GM23338 (cell line): ENCODE results near the gene TOX2.

Experiments
- CREB1 ChIP-seq: fragments of 250-450 bp; sonication (Bioruptor Pico); IDR thresholded peaks from 2 replicates; pipeline ENCODE4 v1.5.0; 2020; ENCODE audit warnings: low read depth, mild to moderate bottlenecking, moderate library complexity
- CTCF ChIP-seq, 2 experiments: fragments of 200-600 bp in 1 of 2; sonication (generic) in 1 of 2; conservative IDR thresholded peaks; 2 replicates each; pipeline versions ENCODE4 v1.5.1 to v1.6.1; 2016 to 2017; ENCODE audit warnings: antibody characterized with exemption in 2 of 2, low read depth in 2 of 2, mild to moderate bottlenecking in 2 of 2, moderate library complexity in 1 of 2
- EZH2 ChIP-seq: fragments of 200-600 bp; sonication (generic); IDR thresholded peaks from one replicate; pipeline ENCODE4 v1.8.0; 2017; ENCODE audit warnings: antibody characterized with exemption, mild to moderate bottlenecking, low read depth; ENCODE audit not compliant: unreplicated experiment
- EZH2phosphoT487 ChIP-seq: fragments of 200-600 bp; sonication (generic); IDR thresholded peaks from one replicate; pipeline ENCODE4 v1.8.1; 2018; ENCODE audit warnings: antibody characterized with exemption; ENCODE audit not compliant: unreplicated experiment
- JUNB ChIP-seq: IDR thresholded peaks from one replicate; pipeline ENCODE4 v1.6.1; 2016; ENCODE audit warnings: antibody characterized with exemption; ENCODE audit not compliant: unreplicated experiment
- POLR2AphosphoS5 ChIP-seq: IDR thresholded peaks from 2 replicates; pipeline ENCODE4 v1.6.1; 2016; ENCODE audit warnings: antibody characterized with exemption, low read depth
- STAT1 ChIP-seq: IDR thresholded peaks from one replicate; pipeline ENCODE4 v1.6.1; 2016; ENCODE audit warnings: antibody characterized with exemption; ENCODE audit not compliant: unreplicated experiment
- ZNF114 ChIP-seq: fragments of 250-450 bp; sonication (Bioruptor Pico); IDR thresholded peaks from 2 replicates; pipeline ENCODE4 v1.5.0; 2020; ENCODE audit warnings: mild to moderate bottlenecking, moderate library complexity
- ZNF331 ChIP-seq: fragments of 250-450 bp; sonication (Bioruptor Pico); IDR thresholded peaks from 2 replicates; pipeline ENCODE4 v1.5.0; 2020; ENCODE audit warnings: low read depth, mild to moderate bottlenecking, moderate library complexity
- TF ChIP-seq, protein P1 (sequence below): IDR thresholded peaks from one replicate; pipeline ENCODE4 v1.6.1; 2018; ENCODE audit warnings: antibody characterized with exemption; ENCODE audit not compliant: unreplicated experiment
- TF ChIP-seq, protein P2 (sequence below): IDR thresholded peaks from 2 replicates; pipeline ENCODE4 v1.6.1; 2016; ENCODE audit warnings: antibody characterized with exemption

DNA sequence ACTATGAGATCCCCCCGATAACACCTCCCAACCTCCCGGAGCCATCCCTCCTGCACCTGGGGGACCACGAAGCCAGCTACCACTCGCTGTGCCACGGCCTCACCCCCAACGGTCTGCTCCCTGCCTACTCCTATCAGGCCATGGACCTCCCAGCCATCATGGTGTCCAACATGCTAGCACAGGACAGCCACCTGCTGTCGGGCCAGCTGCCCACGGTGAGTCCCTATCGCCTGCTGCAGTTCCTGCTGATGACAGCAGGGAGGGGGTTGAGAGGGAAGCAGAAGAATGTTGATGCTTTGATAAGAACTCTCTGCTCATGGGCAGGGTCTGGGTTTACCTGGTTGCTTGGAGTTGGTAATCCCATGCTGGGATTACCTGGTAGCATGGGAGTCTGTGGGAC lies 91.9 kb downstream of the TOX2 start:
- TF ChIP-seq CTCF (conservative IDR thresholded peaks at IDR 0.05; ENCODE audit: low read depth in 2 of 2) (no peak), EZH2 (no peak), POLR2AphosphoS5 (no peak), STAT1 (no peak), JUNB (no peak), ZNF114 (CRISPR knock-in tag) (no peak), EZH2phosphoT487 (no peak), CREB1 (CRISPR knock-in tag) (no peak), ZNF331 (CRISPR knock-in tag) (no peak)
- TF ChIP-seq, protein P1, sequence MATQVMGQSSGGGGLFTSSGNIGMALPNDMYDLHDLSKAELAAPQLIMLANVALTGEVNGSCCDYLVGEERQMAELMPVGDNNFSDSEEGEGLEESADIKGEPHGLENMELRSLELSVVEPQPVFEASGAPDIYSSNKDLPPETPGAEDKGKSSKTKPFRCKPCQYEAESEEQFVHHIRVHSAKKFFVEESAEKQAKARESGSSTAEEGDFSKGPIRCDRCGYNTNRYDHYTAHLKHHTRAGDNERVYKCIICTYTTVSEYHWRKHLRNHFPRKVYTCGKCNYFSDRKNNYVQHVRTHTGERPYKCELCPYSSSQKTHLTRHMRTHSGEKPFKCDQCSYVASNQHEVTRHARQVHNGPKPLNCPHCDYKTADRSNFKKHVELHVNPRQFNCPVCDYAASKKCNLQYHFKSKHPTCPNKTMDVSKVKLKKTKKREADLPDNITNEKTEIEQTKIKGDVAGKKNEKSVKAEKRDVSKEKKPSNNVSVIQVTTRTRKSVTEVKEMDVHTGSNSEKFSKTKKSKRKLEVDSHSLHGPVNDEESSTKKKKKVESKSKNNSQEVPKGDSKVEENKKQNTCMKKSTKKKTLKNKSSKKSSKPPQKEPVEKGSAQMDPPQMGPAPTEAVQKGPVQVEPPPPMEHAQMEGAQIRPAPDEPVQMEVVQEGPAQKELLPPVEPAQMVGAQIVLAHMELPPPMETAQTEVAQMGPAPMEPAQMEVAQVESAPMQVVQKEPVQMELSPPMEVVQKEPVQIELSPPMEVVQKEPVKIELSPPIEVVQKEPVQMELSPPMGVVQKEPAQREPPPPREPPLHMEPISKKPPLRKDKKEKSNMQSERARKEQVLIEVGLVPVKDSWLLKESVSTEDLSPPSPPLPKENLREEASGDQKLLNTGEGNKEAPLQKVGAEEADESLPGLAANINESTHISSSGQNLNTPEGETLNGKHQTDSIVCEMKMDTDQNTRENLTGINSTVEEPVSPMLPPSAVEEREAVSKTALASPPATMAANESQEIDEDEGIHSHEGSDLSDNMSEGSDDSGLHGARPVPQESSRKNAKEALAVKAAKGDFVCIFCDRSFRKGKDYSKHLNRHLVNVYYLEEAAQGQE: no peak
- TF ChIP-seq, protein P2, sequence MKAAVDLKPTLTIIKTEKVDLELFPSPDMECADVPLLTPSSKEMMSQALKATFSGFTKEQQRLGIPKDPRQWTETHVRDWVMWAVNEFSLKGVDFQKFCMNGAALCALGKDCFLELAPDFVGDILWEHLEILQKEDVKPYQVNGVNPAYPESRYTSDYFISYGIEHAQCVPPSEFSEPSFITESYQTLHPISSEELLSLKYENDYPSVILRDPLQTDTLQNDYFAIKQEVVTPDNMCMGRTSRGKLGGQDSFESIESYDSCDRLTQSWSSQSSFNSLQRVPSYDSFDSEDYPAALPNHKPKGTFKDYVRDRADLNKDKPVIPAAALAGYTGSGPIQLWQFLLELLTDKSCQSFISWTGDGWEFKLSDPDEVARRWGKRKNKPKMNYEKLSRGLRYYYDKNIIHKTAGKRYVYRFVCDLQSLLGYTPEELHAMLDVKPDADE: no peak
